HG02852 (cell line): Measurements from ENCODE around the gene MRPS33.

Experiments used
- ATAC-seq: cut with Tn5 transposase; IDR thresholded peaks from one replicate; pipeline ENCODE4 v1.9.1; 2021; ENCODE audit warnings: mild to moderate bottlenecking, moderate library complexity; ENCODE audit not compliant: unreplicated experiment

The MRPS33 gene

GRCh38 chr7:141012696-141013344 lies 1.9 kb downstream of the MRPS33 start:
- no peak for ATAC-seq

- no peak for ATAC-seq
These were observed 2.6 kb downstream of the MRPS33 start for GRCh38 chr7:141012044-141012685.

- ATAC-seq: no peak
These were observed 3.3 kb downstream of the MRPS33 start for GRCh38 chr7:141011443-141011842.

- no peak for ATAC-seq
These were observed 11.3 kb downstream of the MRPS33 start for GRCh38 chr7:141003172-141004065.

GRCh38 chr7:141001546-141001945 lies 13.2 kb downstream of the MRPS33 start:
- ATAC-seq: no peak

GRCh38 chr7:141001122-141001521 lies 13.6 kb downstream of the MRPS33 start:
- no peak for ATAC-seq

GRCh38 chr7:140998715-140999114 lies 16.0 kb downstream of the MRPS33 start:
- no peak for ATAC-seq

GRCh38 chr7:140992422-140992821 lies 22.3 kb downstream of the MRPS33 start:
- ATAC-seq: no peak

- no peak for ATAC-seq
These were observed 24.4 kb downstream of the MRPS33 start for GRCh38 chr7:140990193-140990962.

- no peak for ATAC-seq
These were observed 25.7 kb downstream of the MRPS33 start for GRCh38 chr7:140989068-140989467.

GRCh38 chr7:140983802-140984201 lies 30.9 kb downstream of the MRPS33 start:
- ATAC-seq: no peak

GRCh38 chr7:140982508-140982907 lies 32.2 kb downstream of the MRPS33 start:
- ATAC-seq: no peak

- no peak for ATAC-seq
These were observed 32.8 kb downstream of the MRPS33 start for GRCh38 chr7:140981951-140982350.

GRCh38 chr7:140977741-140978140 lies 37.0 kb downstream of the MRPS33 start:
- no peak for ATAC-seq

- no peak for ATAC-seq
These were observed 41.6 kb downstream of the MRPS33 start for GRCh38 chr7:140972876-140973829.

- no peak for ATAC-seq
These were observed 42.4 kb downstream of the MRPS33 start for GRCh38 chr7:140972344-140972743.

- no peak for ATAC-seq
These were observed 47.3 kb downstream of the MRPS33 start for GRCh38 chr7:140967438-140967837.

GRCh38 chr7:140966561-140967233 lies 48.1 kb downstream of the MRPS33 start:
- no peak for ATAC-seq

- no peak for ATAC-seq
These were observed 53.6 kb downstream of the MRPS33 start for GRCh38 chr7:140961117-140961516.
